ENCODE measurements around the gene USP11.

Gene USP11
- 54.6 reads per million, percentile 70 among the genes with 10 or more reads in this experiment for total RNA-seq

- DNase-seq = peak; percentile 32
These were observed at the start of gene USP11 for GRCh38 chrX:47232803-47233332. Gene USP11 (plus strand): TSS chrX:47233009. CDS start chrX:47233044, 35 bp downstream.

- no peak for DNase-seq
These were observed 48.3 kb upstream of the USP11 start for GRCh38 chrX:47184486-47184885.

- no peak for DNase-seq
These were observed 47.6 kb upstream of the USP11 start for GRCh38 chrX:47185241-47185640.

GRCh38 chrX:47186096-47186740, 46.6 kb upstream of the USP11 start:
- DNase-seq = no peak

- DNase-seq = no peak
These were observed 45.6 kb upstream of the USP11 start for GRCh38 chrX:47187106-47187677.

- no peak for DNase-seq
These were observed 42.9 kb upstream of the USP11 start for GRCh38 chrX:47189906-47190305.

GRCh38 chrX:47190445-47191269, 42.2 kb upstream of the USP11 start:
- peak; percentile 64 for DNase-seq

- DNase-seq = peak; percentile 33
These were observed 41.5 kb upstream of the USP11 start for GRCh38 chrX:47191331-47191730.

- DNase-seq = no peak
These were observed 40.9 kb upstream of the USP11 start for GRCh38 chrX:47191806-47192401.

GRCh38 chrX:47193475-47194193, 39.2 kb upstream of the USP11 start, which contains the start of gene UBA1:
Gene UBA1 (plus strand): TSS chrX:47193829. CDS start chrX:47198803, 4,974 bp downstream.
- peak; percentile 98 for DNase-seq

GRCh38 chrX:47194194-47194787, 38.5 kb upstream of the USP11 start:
- no peak for DNase-seq

GRCh38 chrX:47196098-47196497, 36.7 kb upstream of the USP11 start:
- DNase-seq = no peak

GRCh38 chrX:47197526-47197925, 35.3 kb upstream of the USP11 start:
- DNase-seq = no peak

GRCh38 chrX:47198026-47198686, 34.7 kb upstream of the USP11 start:
- no peak for DNase-seq

- no peak for DNase-seq
These were observed 34.1 kb upstream of the USP11 start for GRCh38 chrX:47198687-47199080.

GRCh38 chrX:47199286-47199685, 33.5 kb upstream of the USP11 start:
- no peak for DNase-seq

GRCh38 chrX:47200385-47201150, 32.2 kb upstream of the USP11 start:
- DNase-seq = no peak

- DNase-seq = no peak
These were observed 31.4 kb upstream of the USP11 start for GRCh38 chrX:47201345-47201944.

- no peak for DNase-seq
These were observed 30.5 kb upstream of the USP11 start for GRCh38 chrX:47202316-47202715.

- no peak for DNase-seq
These were observed 29.9 kb upstream of the USP11 start for GRCh38 chrX:47202877-47203276.

Data from effector CD4-positive, alpha-beta T cell (primary cell).